Endodermal cell (in vitro differentiated cells): ENCODE data around the gene TCF12. TPM values are rescaled to one million over a fixed set of nuclear protein-coding genes. Genes with fewer than 3 reads are reported as not detected.
A peak's percentile ranks its signal among the peaks of the same experiment; 100 is the strongest.

Experiments
- DNase-seq: peaks from one replicate; pipeline ENCODE4 v3.0.0-alpha.2; 2017
- H3K27ac ChIP-seq: 2 replicates; pipeline ENCODE4 v1.5.1; 2013; ENCODE audit warnings: mild to moderate bottlenecking, low read depth, low read length, moderate library complexity
- H3K27me3 ChIP-seq: 2 replicates; pipeline ENCODE4 v1.6.1; 2013; ENCODE audit warnings: mild to moderate bottlenecking, low read length, moderate library complexity; ENCODE audit not compliant: insufficient read depth, control insufficient read depth, poor library complexity, severe bottlenecking
- H3K36me3 ChIP-seq: 2 replicates; pipeline ENCODE4 v1.7.0; 2013; ENCODE audit warnings: mild to moderate bottlenecking, low read length, moderate library complexity; ENCODE audit not compliant: control insufficient read depth, insufficient read depth
- H3K4me1 ChIP-seq: one replicate; pipeline ENCODE4 v1.7.0; 2013; ENCODE audit warnings: low read length; ENCODE audit not compliant: control insufficient read depth, insufficient read depth
- H3K4me3 ChIP-seq: 2 replicates; pipeline ENCODE4 v1.5.1; 2013; ENCODE audit warnings: mild to moderate bottlenecking, low read length, moderate library complexity
- H3K9ac ChIP-seq: 2 replicates; pipeline ENCODE4 v1.6.1; 2013; ENCODE audit warnings: mild to moderate bottlenecking, low read length, moderate library complexity; ENCODE audit not compliant: poor library complexity, severe bottlenecking; ENCODE audit errors: extremely low read depth
- H3K9me3 ChIP-seq: 2 replicates; pipeline ENCODE4 v1.6.1; 2013; ENCODE audit warnings: mild to moderate bottlenecking, low read length, moderate library complexity; ENCODE audit not compliant: control insufficient read depth
- H3K27ac Mint-ChIP-seq: 2 replicates; pipeline ENCODE4 v1.8.0; 2020; ENCODE audit warnings: mixed read lengths
- H3K27me3 Mint-ChIP-seq: 2 replicates; pipeline ENCODE4 v1.8.0; 2021; ENCODE audit warnings: mild to moderate bottlenecking, mixed read lengths; ENCODE audit not compliant: insufficient read depth
- H3K36me3 Mint-ChIP-seq: 2 replicates; pipeline ENCODE4 v1.8.0; 2020; ENCODE audit warnings: low read depth, mixed read lengths
- H3K4me1 Mint-ChIP-seq: 2 replicates; pipeline ENCODE4 v1.8.0; 2020; ENCODE audit warnings: mixed read lengths
- H3K4me3 Mint-ChIP-seq: 2 replicates; pipeline ENCODE4 v1.8.0; 2020; ENCODE audit warnings: mild to moderate bottlenecking, moderate library complexity, mixed read lengths
- H3K9me3 Mint-ChIP-seq: 2 replicates; pipeline ENCODE4 v1.8.0; 2020; ENCODE audit warnings: mild to moderate bottlenecking, mixed read lengths
- WGBS, 2 experiments: methylation state at CpG; one replicate each; pipeline versions ENCODE4 v1.1.5 to v1.1.7; 2013; ENCODE audit warnings: missing lambda C conversion rate in 2 of 2, mixed read lengths in 1 of 2; ENCODE audit not compliant: insufficient coverage in 1 of 2, insufficient read length in 1 of 2; 5-methylcytosine and 5-hydroxymethylcytosine counted together
- total RNA-seq, 2 donors: library from RNA; stranded (reverse); fragmentation: NEBNext Ultra II Directional in 1 of 2; extraction: Animal tissue kit (Norgen Biotek cat#: 25700) in 1 of 2; gene quantifications; 2 replicates in 1 of 2; 3 replicates in 1 of 2; pipeline ENCODE4 v1.2.1, GENCODE V29; 2021
- TF ChIP-seq, protein P1 (sequence below): fragments of 200-600 bp; sonication (generic); conservative IDR thresholded peaks from 2 replicates; pipeline ENCODE4 v1.5.0; 2021; ENCODE audit warnings: antibody characterized with exemption, mild to moderate bottlenecking

Gene TCF12
- total RNA-seq, 2 donors from 2014 or later: 103 to 121 TPM

DNA sequence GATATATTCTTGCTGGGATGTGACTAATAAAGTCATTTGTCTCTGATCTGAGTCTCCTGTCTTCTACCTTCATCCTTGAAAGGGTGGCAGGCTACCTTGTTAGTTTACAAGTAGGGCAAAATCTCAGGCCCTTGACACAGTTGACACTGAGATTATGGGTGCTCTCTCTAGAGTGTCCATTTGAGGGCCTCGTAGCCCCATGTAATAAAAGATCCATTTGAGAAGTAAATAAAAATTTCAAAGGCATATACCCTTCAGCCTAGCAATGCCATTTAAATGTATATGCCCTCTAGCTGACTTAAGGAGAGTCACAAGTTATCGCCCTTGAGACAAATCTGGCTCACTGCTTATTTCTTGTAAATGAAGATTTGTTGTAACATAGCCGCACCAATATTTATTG, 98.6 kb downstream of the TCF12 start:
- H3K36me3 Mint-ChIP-seq: peaks cover 12% of the 10 kb centered on the region
- no peak overlapping the region for H3K27ac ChIP-seq
- H3K36me3 ChIP-seq: peaks cover 4% of the 10 kb centered on the region
- no peaks in the 10 kb centered on the region for H3K27me3 Mint-ChIP-seq
- H3K9me3 ChIP-seq: no peaks in the 10 kb centered on the region
- no peak overlapping the region for H3K4me3 Mint-ChIP-seq
- WGBS, 2 experiments: 87 to 100% methylated on average over 1 to 3 of the region's 3 CpGs
- H3K27me3 ChIP-seq: no peaks in the 10 kb centered on the region
- H3K27ac Mint-ChIP-seq: peak overlapping the region; percentile 36
- no peak overlapping the region for H3K4me3 ChIP-seq
- peaks cover 9% of the 10 kb centered on the region for H3K9me3 Mint-ChIP-seq
- no peak overlapping the region for H3K9ac ChIP-seq
- peaks cover 5% of the 10 kb centered on the region for H3K4me1 ChIP-seq
- H3K4me1 Mint-ChIP-seq: peaks cover 16% of the 10 kb centered on the region
- TF ChIP-seq, protein P1, sequence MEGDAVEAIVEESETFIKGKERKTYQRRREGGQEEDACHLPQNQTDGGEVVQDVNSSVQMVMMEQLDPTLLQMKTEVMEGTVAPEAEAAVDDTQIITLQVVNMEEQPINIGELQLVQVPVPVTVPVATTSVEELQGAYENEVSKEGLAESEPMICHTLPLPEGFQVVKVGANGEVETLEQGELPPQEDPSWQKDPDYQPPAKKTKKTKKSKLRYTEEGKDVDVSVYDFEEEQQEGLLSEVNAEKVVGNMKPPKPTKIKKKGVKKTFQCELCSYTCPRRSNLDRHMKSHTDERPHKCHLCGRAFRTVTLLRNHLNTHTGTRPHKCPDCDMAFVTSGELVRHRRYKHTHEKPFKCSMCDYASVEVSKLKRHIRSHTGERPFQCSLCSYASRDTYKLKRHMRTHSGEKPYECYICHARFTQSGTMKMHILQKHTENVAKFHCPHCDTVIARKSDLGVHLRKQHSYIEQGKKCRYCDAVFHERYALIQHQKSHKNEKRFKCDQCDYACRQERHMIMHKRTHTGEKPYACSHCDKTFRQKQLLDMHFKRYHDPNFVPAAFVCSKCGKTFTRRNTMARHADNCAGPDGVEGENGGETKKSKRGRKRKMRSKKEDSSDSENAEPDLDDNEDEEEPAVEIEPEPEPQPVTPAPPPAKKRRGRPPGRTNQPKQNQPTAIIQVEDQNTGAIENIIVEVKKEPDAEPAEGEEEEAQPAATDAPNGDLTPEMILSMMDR: peak; percentile 57
- no peak for DNase-seq

DNA sequence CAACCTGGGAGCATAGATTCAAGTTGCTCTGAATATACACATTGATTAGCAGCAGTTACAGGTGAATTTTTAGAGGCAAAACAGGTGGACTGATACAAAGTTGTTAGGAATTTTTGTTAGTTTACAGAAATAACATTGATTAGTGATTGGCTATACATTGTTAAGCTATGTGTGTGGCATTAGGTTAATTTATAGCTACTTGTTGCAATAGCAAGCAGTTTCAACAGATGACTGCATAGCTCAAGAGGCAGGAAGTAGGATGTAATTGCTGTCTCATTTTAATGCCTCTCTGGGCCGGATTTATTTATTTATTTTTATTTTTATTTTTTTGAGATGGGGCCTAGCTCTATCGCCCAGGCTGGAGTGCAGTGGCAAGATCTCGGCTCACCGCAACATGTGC, 99.7 kb downstream of the TCF12 start:
- no peak overlapping the region for H3K27ac Mint-ChIP-seq
- Histone ChIP-seq H3K4me3 (no peak overlapping the region), H3K36me3 (peaks cover 4% of the 10 kb centered on the region), H3K9ac (no peak overlapping the region), H3K27ac (no peak overlapping the region), H3K4me1 (peaks cover 5% of the 10 kb centered on the region), H3K9me3 (peaks cover 6% of the 10 kb centered on the region), H3K27me3 (no peaks in the 10 kb centered on the region)
- no peak for DNase-seq
- no peaks in the 10 kb centered on the region for H3K27me3 Mint-ChIP-seq
- WGBS, 2 experiments: 73 to 100% methylated on average over 3 to 4 of the region's 4 CpGs
- TF ChIP-seq, protein P1: no peak
- H3K4me3 Mint-ChIP-seq: no peak overlapping the region
- H3K4me1 Mint-ChIP-seq: peaks cover 16% of the 10 kb centered on the region
- peaks cover 20% of the 10 kb centered on the region for H3K9me3 Mint-ChIP-seq
- peaks cover 22% of the 10 kb centered on the region for H3K36me3 Mint-ChIP-seq

DNA sequence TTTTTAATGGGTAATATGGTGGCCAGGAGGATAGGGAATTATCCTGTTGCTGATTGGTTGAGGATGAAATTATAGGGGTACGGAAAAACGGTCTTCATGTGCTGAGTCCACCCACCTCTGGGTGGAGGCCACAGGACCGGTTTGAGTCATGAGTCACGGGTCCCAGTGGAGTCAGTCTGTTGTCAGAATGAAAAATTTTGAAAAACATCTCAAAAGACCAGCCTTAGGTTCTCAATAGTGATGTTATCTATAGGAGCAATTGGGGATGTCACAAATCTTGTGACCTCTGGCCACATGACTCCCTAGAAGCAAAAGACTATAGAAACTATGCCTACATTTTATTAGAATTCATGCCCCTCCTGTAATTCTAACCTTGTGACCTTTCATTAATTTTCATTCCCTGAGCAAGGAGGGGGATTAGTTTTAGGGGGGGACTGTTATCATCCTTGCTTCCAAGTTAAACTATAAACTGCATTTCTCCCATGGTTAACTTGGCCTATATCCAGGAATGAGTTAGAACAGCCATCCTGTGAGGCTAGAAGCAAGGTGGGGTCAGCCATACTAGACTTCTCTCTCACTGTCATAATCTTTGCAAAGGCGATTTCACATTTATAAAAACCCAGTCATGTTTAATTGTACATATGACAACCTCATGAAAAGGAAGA, 101.2 kb downstream of the TCF12 start:
- no peaks in the 10 kb centered on the region for H3K27me3 Mint-ChIP-seq
- WGBS, 2 experiments: 85 to 89% methylated on average over 4 to 5 of the region's 5 CpGs
- H3K4me3 Mint-ChIP-seq: no peak overlapping the region
- peaks cover 18% of the 10 kb centered on the region for H3K4me1 Mint-ChIP-seq
- Histone ChIP-seq H3K9me3 (peaks cover 15% of the 10 kb centered on the region), H3K9ac (no peak overlapping the region), H3K27ac (no peak overlapping the region), H3K27me3 (no peaks in the 10 kb centered on the region), H3K4me1 (peaks cover 5% of the 10 kb centered on the region), H3K4me3 (no peak overlapping the region), H3K36me3 (peaks cover 4% of the 10 kb centered on the region)
- H3K36me3 Mint-ChIP-seq: peaks cover 26% of the 10 kb centered on the region
- H3K27ac Mint-ChIP-seq: peak overlapping the region; percentile 56
- TF ChIP-seq, protein P1: no peak
- no peak for DNase-seq
- peaks cover 27% of the 10 kb centered on the region for H3K9me3 Mint-ChIP-seq
